ENCODE results near the gene WDR41. TPM values are rescaled to one million over a fixed set of nuclear protein-coding genes. Genes with fewer than 3 reads are reported as not detected.

The WDR41 gene
- total RNA-seq, 1 experiment from 2014 or later: 43.6 TPM

DNA sequence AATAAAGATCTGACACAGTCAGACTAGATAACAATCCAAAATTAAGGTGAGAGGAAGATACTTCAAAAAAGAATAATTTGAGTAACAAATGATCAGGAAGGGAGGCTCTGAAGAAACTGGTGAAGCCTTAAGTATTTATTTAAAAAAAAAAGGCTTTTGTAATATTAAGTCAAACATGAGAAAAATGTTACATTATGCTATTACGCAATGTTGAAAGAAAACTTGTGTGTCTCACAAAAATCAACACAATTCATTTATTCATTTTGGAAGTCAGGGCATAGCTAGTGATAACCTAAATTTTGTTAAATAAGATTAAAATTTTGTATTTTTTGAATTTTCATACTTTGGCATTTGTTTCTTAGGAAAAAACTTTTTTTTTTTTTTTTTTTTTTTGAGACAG lies 28.2 kb downstream of the WDR41 start:
- no peaks in the 10 kb centered on the region for H4K20me1 ChIP-seq (ENCODE audit: control insufficient read depth, insufficient read depth, insufficient read length)
- TF ChIP-seq, protein P1, sequence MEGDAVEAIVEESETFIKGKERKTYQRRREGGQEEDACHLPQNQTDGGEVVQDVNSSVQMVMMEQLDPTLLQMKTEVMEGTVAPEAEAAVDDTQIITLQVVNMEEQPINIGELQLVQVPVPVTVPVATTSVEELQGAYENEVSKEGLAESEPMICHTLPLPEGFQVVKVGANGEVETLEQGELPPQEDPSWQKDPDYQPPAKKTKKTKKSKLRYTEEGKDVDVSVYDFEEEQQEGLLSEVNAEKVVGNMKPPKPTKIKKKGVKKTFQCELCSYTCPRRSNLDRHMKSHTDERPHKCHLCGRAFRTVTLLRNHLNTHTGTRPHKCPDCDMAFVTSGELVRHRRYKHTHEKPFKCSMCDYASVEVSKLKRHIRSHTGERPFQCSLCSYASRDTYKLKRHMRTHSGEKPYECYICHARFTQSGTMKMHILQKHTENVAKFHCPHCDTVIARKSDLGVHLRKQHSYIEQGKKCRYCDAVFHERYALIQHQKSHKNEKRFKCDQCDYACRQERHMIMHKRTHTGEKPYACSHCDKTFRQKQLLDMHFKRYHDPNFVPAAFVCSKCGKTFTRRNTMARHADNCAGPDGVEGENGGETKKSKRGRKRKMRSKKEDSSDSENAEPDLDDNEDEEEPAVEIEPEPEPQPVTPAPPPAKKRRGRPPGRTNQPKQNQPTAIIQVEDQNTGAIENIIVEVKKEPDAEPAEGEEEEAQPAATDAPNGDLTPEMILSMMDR (conservative IDR thresholded peaks at IDR 0.05): no peak
- no CpG with 5 or more reads among the region's 1 CpG for WGBS (ENCODE audit: extremely low coverage, insufficient read length, low lambda C conversion rate)

More for the DNA sequence above, 28.2 kb downstream of the WDR41 start:
- Mint-ChIP-seq H3K36me3 (ENCODE audit: insufficient read depth in 1 of 3, low read depth in 3 of 3) (peaks cover 0 to 4% (median 3%) of the 10 kb centered on the region in 3 experiments; a peak in 1 of 7 replicates), H3K4me1 (no peaks in the 10 kb centered on the region), H3K27ac (no peak overlapping the region), H3K4me3 (no peak overlapping the region), H3K9me3 (no peaks in the 10 kb centered on the region), H3K27me3 (ENCODE audit: low read depth) (no peaks in the 10 kb centered on the region)
- Histone ChIP-seq H2AFZ (ENCODE audit: low read length) (no peak overlapping the region), H3K27ac (ENCODE audit: insufficient read length, low read depth, low read length) (no peak overlapping the region), H3K79me2 (ENCODE audit: insufficient read depth, low read length) (no peaks in the 10 kb centered on the region), H2BK5ac (ENCODE audit: insufficient read length, low read length) (no peak overlapping the region), H3K4me2 (ENCODE audit: insufficient read depth, insufficient read length, low read length) (no peak overlapping the region), H3K23me2 (ENCODE audit: insufficient read length, low read depth, low read length, poor library complexity, severe bottlenecking) (no peaks in the 10 kb centered on the region), H4K5ac (ENCODE audit: insufficient read length, low read depth, low read length) (no peak overlapping the region), H3K56ac (ENCODE audit: insufficient read length, low read depth, low read length) (no peak overlapping the region), H3K4ac (ENCODE audit: low read depth, low read length) (no peak overlapping the region), H3K79me1 (ENCODE audit: insufficient read depth, low read depth, low read length, poor library complexity, severe bottlenecking) (no peaks in the 10 kb centered on the region), H2BK12ac (ENCODE audit: insufficient read length, low read depth, low read length) (no peak overlapping the region), H3K23ac (ENCODE audit: insufficient read length, low read depth, low read length) (no peak overlapping the region), H4K8ac (replicated peaks; ENCODE audit: insufficient read length, low read depth, low read length) (no peak overlapping the region), H3K9ac (ENCODE audit: extremely low read depth, insufficient read length, low read length) (no peak overlapping the region), H2BK120ac (ENCODE audit: low read depth, low read length, poor library complexity, severe bottlenecking) (no peak overlapping the region), H3T11ph (ENCODE audit: low read length) (no peak overlapping the region), H2AK5ac (ENCODE audit: insufficient read length, low read length) (no peak overlapping the region), H2BK20ac (ENCODE audit: low read depth, low read length, poor library complexity, severe bottlenecking) (no peak overlapping the region), H4K91ac (ENCODE audit: insufficient read length, low read depth, low read length) (no peak overlapping the region), H3K14ac (ENCODE audit: insufficient read depth, low read length) (no peak overlapping the region), H3K27me3 (ENCODE audit: insufficient read depth, low read length) (no peaks in the 10 kb centered on the region), H3K4me1 (ENCODE audit: insufficient read depth, low read length) (no peaks in the 10 kb centered on the region), H3K18ac (ENCODE audit: insufficient read length, low read depth, low read length) (no peak overlapping the region), H3K9me3 (ENCODE audit: control insufficient read depth, low read depth, low read length) (no peaks in the 10 kb centered on the region), H2BK15ac (ENCODE audit: low read depth, low read length) (no peak overlapping the region)
- DNase-seq: no peak
